K562 (cell line): ENCODE measurements around the gene CD47. TPM values are rescaled to one million over a fixed set of nuclear protein-coding genes. Genes with fewer than 3 reads are reported as not detected.
A peak's percentile ranks its signal among the peaks of the same experiment; 100 is the strongest.

ENCODE experiments used
- EGR1 ChIP-seq: fragments of 450-650 bp; conservative IDR thresholded peaks from 2 replicates; pipeline ENCODE4 v1.6.1; 2017; ENCODE audit warnings: mild to moderate bottlenecking
- MEIS2 ChIP-seq: fragments of 450-650 bp; IDR thresholded peaks from 2 replicates; pipeline ENCODE4 v1.6.1; 2014; ENCODE audit warnings: mild to moderate bottlenecking; ENCODE audit not compliant: partially characterized antibody
- MTA3 ChIP-seq: fragments of 450-650 bp; formaldehyde crosslinking; IDR thresholded peaks from 2 replicates; pipeline ENCODE4 v1.6.1; 2017; ENCODE audit warnings: mild to moderate bottlenecking, borderline replicate concordance
- SIN3A ChIP-seq, 2 experiments: fragments of 150-350 bp in 1 of 2; IDR thresholded peaks; 2 replicates each; pipeline ENCODE4 v1.6.1; 2011 to 2016; ENCODE audit warnings: borderline replicate concordance in 2 of 2, low read depth in 2 of 2, low read length in 2 of 2, mild to moderate bottlenecking in 2 of 2, moderate library complexity in 2 of 2; ENCODE audit not compliant: control insufficient read depth in 1 of 2
- SMAD4 ChIP-seq: fragments of 250-450 bp; sonication (Bioruptor Pico); conservative IDR thresholded peaks from 2 replicates; pipeline ENCODE4 v1.8.0; 2021; ENCODE audit warnings: inconsistent platforms, mild to moderate bottlenecking, moderate library complexity
- STAG1 ChIP-seq: sonication (generic); formaldehyde crosslinking; IDR thresholded peaks from 2 replicates; pipeline ENCODE4 v1.5.0; 2020; ENCODE audit warnings: missing genetic modification reagents, borderline replicate concordance
- TAF1 ChIP-seq: IDR thresholded peaks from 2 replicates; pipeline ENCODE4 v1.6.1; 2011; ENCODE audit warnings: mild to moderate bottlenecking, low read length, moderate library complexity; ENCODE audit not compliant: insufficient read depth, control insufficient read depth, severe bottlenecking; ENCODE audit errors: extremely low read depth
- polyA plus RNA-seq, 8 experiments: library from polyadenylated mRNA; depleted of rRNA in 4 of 8; stranded (reverse) in 5 of 8; unstranded in 3 of 8; fragments of >200 nt; fragmentation: Nextera tagmentation in 2 of 8; fragmentation: Illumina TruSeq in 1 of 8; extraction: Ambion mirVana in 2 of 8; extraction: Trizol in 1 of 8; gene quantifications; 2 replicates each; pipeline versions ENCODE4 v1.2.1 to v1.2.3, GENCODE V29; 2011 to 2014; ENCODE audit warnings: inconsistent platforms in 1 of 8, missing spikeins in 1 of 8
- total RNA-seq, 7 experiments: library from RNA; depleted of rRNA in 6 of 7; stranded (reverse); fragments of >200 nt in 6 of 7; fragmentation: Illumina TruSeq in 2 of 7; extraction: Trizol in 2 of 7; gene quantifications; 2 replicates each; pipeline versions ENCODE4 v1.2.1 to v1.2.3, GENCODE V29; 2011 to 2021; ENCODE audit warnings: low replicate concordance in 1 of 7
- TF ChIP-seq, protein P1 (sequence below): fragments of 450-650 bp; IDR thresholded peaks from 2 replicates; pipeline ENCODE4 v1.6.1; 2016; ENCODE audit warnings: mild to moderate bottlenecking, moderate library complexity
- TF ChIP-seq, protein P2 (sequence below): fragments of 200-800 bp; sonication (Bioruptor generic); IDR thresholded peaks from 2 replicates; pipeline ENCODE4 v1.6.1; 2017; ENCODE audit warnings: missing genetic modification characterization, missing compliant biosample characterization
- TF ChIP-seq, protein P3 (sequence below), 2 experiments: IDR thresholded peaks; 2 replicates each; pipeline ENCODE4 v1.6.1; 2011; ENCODE audit warnings: borderline replicate concordance in 1 of 2, control low read depth in 1 of 2, low read depth in 1 of 2, low read length in 1 of 2, mild to moderate bottlenecking in 1 of 2, mixed read lengths in 1 of 2, moderate library complexity in 1 of 2; ENCODE audit not compliant: insufficient read depth in 1 of 2, insufficient read length in 1 of 2, poor library complexity in 1 of 2, severe bottlenecking in 1 of 2; ENCODE audit errors: extremely low read depth in 1 of 2

CD47 gene
- total and polyA plus RNA-seq, 9 of the 15 experiments (the other 6 are each of a cell fraction or from before 2014, with no cell fraction given): 10.2 to 62.6 (median 36.3) TPM

DNA sequence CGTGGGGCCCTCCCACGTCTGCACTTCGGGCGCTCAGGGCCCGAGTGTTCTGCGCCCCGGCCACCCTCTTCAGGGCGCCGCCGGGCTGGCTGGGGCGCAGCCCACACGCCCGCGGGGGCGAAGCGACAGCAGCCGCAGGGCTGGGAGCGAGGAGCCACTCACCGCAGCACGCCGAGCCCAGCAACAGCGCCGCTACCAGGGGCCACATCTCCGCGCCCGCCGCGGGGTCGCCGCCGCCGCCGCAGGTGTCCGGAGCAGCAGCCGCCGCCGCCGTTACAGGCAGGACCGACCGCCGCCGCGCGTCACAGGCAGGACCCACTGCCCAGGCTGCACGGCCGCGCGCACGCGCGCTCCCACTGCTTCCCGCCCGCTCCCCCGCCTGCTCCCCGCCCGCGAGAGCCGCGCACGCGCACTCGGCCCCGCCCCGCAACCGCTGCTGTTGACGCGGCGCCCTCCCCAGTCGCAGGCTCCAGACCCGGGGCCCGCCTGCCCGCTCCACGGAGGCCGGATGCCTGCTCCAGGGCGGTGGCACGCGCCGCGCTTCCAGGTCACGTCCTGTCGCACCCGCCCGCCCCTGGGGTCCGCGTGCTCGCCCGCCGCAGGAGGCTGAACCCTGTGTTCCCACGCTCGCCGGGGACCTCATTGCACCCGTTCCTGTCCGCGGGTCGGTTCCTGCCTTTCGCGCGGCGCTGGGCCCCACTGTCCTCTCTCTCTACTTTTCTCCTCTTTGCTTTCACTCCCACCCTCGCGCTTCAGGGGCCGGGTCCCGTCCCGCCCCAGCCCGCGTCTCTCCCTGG, at the start of gene CD47 (continued):
- TF ChIP-seq, protein P1, sequence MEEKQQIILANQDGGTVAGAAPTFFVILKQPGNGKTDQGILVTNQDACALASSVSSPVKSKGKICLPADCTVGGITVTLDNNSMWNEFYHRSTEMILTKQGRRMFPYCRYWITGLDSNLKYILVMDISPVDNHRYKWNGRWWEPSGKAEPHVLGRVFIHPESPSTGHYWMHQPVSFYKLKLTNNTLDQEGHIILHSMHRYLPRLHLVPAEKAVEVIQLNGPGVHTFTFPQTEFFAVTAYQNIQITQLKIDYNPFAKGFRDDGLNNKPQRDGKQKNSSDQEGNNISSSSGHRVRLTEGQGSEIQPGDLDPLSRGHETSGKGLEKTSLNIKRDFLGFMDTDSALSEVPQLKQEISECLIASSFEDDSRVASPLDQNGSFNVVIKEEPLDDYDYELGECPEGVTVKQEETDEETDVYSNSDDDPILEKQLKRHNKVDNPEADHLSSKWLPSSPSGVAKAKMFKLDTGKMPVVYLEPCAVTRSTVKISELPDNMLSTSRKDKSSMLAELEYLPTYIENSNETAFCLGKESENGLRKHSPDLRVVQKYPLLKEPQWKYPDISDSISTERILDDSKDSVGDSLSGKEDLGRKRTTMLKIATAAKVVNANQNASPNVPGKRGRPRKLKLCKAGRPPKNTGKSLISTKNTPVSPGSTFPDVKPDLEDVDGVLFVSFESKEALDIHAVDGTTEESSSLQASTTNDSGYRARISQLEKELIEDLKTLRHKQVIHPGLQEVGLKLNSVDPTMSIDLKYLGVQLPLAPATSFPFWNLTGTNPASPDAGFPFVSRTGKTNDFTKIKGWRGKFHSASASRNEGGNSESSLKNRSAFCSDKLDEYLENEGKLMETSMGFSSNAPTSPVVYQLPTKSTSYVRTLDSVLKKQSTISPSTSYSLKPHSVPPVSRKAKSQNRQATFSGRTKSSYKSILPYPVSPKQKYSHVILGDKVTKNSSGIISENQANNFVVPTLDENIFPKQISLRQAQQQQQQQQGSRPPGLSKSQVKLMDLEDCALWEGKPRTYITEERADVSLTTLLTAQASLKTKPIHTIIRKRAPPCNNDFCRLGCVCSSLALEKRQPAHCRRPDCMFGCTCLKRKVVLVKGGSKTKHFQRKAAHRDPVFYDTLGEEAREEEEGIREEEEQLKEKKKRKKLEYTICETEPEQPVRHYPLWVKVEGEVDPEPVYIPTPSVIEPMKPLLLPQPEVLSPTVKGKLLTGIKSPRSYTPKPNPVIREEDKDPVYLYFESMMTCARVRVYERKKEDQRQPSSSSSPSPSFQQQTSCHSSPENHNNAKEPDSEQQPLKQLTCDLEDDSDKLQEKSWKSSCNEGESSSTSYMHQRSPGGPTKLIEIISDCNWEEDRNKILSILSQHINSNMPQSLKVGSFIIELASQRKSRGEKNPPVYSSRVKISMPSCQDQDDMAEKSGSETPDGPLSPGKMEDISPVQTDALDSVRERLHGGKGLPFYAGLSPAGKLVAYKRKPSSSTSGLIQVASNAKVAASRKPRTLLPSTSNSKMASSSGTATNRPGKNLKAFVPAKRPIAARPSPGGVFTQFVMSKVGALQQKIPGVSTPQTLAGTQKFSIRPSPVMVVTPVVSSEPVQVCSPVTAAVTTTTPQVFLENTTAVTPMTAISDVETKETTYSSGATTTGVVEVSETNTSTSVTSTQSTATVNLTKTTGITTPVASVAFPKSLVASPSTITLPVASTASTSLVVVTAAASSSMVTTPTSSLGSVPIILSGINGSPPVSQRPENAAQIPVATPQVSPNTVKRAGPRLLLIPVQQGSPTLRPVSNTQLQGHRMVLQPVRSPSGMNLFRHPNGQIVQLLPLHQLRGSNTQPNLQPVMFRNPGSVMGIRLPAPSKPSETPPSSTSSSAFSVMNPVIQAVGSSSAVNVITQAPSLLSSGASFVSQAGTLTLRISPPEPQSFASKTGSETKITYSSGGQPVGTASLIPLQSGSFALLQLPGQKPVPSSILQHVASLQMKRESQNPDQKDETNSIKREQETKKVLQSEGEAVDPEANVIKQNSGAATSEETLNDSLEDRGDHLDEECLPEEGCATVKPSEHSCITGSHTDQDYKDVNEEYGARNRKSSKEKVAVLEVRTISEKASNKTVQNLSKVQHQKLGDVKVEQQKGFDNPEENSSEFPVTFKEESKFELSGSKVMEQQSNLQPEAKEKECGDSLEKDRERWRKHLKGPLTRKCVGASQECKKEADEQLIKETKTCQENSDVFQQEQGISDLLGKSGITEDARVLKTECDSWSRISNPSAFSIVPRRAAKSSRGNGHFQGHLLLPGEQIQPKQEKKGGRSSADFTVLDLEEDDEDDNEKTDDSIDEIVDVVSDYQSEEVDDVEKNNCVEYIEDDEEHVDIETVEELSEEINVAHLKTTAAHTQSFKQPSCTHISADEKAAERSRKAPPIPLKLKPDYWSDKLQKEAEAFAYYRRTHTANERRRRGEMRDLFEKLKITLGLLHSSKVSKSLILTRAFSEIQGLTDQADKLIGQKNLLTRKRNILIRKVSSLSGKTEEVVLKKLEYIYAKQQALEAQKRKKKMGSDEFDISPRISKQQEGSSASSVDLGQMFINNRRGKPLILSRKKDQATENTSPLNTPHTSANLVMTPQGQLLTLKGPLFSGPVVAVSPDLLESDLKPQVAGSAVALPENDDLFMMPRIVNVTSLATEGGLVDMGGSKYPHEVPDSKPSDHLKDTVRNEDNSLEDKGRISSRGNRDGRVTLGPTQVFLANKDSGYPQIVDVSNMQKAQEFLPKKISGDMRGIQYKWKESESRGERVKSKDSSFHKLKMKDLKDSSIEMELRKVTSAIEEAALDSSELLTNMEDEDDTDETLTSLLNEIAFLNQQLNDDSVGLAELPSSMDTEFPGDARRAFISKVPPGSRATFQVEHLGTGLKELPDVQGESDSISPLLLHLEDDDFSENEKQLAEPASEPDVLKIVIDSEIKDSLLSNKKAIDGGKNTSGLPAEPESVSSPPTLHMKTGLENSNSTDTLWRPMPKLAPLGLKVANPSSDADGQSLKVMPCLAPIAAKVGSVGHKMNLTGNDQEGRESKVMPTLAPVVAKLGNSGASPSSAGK: peak; percentile 83
- TF ChIP-seq SMAD4 (CRISPR knock-in tag) (peak; percentile 66; the same call in 1 of the 2 replicates), TAF1 (peak; percentile 45), STAG1 (CRISPR knock-in tag) (0 out of 2 replicates have a peak, but pooled peaks have one; percentile 31), EGR1 (peak; percentile 74), MEIS2 (peak; percentile 26), SIN3A (IDR thresholded peaks at IDR 0.05; ENCODE audit: borderline replicate concordance in 2 of 2, control insufficient read depth in 1 of 2, low read depth in 2 of 2, low read length in 2 of 2) (peak in 1 of 2 experiments; percentile 33; a peak in 1 of 4 replicates), MTA3 (0 out of 2 replicates have a peak, but pooled peaks have one; percentile 13)
- TF ChIP-seq, protein P2, sequence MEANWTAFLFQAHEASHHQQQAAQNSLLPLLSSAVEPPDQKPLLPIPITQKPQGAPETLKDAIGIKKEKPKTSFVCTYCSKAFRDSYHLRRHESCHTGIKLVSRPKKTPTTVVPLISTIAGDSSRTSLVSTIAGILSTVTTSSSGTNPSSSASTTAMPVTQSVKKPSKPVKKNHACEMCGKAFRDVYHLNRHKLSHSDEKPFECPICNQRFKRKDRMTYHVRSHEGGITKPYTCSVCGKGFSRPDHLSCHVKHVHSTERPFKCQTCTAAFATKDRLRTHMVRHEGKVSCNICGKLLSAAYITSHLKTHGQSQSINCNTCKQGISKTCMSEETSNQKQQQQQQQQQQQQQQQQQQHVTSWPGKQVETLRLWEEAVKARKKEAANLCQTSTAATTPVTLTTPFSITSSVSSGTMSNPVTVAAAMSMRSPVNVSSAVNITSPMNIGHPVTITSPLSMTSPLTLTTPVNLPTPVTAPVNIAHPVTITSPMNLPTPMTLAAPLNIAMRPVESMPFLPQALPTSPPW: peak; percentile 93
- TF ChIP-seq, protein P3, sequence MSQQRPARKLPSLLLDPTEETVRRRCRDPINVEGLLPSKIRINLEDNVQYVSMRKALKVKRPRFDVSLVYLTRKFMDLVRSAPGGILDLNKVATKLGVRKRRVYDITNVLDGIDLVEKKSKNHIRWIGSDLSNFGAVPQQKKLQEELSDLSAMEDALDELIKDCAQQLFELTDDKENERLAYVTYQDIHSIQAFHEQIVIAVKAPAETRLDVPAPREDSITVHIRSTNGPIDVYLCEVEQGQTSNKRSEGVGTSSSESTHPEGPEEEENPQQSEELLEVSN (IDR thresholded peaks at IDR 0.05; ENCODE audit: borderline replicate concordance in 1 of 2, extremely low read depth in 1 of 2, insufficient read depth in 1 of 2, insufficient read length in 1 of 2, low read depth in 1 of 2, low read length in 1 of 2, poor library complexity in 1 of 2, severe bottlenecking in 1 of 2): peak; percentile 64 to 92
- TF ChIP-seq, all 486 proteins: peak for 48
